GM12878 (cell line): ENCODE data around the gene NCAM1. TPM values are rescaled to one million over a fixed set of nuclear protein-coding genes. Genes with fewer than 3 reads are reported as not detected.

Experiments
- ATAC-seq: fragments of 200-7000 bp; cut with Tn5 transposase; 3 replicates; pipeline ENCODE4 v1.9.1; 2020; ENCODE audit warnings: mild to moderate bottlenecking, moderate library complexity
- BruUV-seq: library from RNA; stranded (reverse); fragments of 400-500 nt; replicated peaks from 2 replicates; lab custom pipeline; 2021; lab: Mats Ljungman, UMichigan
- CTCF ChIA-PET: fragments of 300-600 bp; sonication (Branson Sonifier 250); formaldehyde crosslinking; extraction: SDS; loops from one replicate; lab custom pipeline; 2021; ENCODE audit warnings: inconsistent platforms; lab: Yijun Ruan, JAX
- POLR2A ChIA-PET: fragments of 350-600 bp; formaldehyde crosslinking; extraction: SDS; loops from one replicate; lab custom pipeline; 2021; ENCODE audit warnings: inconsistent platforms; lab: Charles Lee
- RAD21 ChIA-PET: fragments of 300-600 bp; sonication (Branson Sonifier 250); formaldehyde crosslinking; loops from one replicate; lab custom pipeline; 2023; ENCODE audit warnings: antibody characterized with exemption; ENCODE audit not compliant: unreplicated experiment; lab: Charles Lee
- SMC1A ChIA-PET: fragments of 300-600 bp; sonication (Branson Sonifier 250); formaldehyde crosslinking; loops from one replicate; lab custom pipeline; 2023; ENCODE audit not compliant: unreplicated experiment, uncharacterized antibody; lab: Charles Lee
- DNase-seq: peaks from one replicate; pipeline ENCODE4 v3.0.0-alpha.2; 2011; ENCODE audit warnings: low read depth, low spot score
- FAIRE-seq: peaks from 3 replicates; lab custom pipeline; 2011; peaks lifted over from hg19 to GRCh38; lab: Jason Lieb, UNC
- H2AFZ ChIP-seq: 2 replicates; pipeline ENCODE4 v1.6.0; 2011; ENCODE audit warnings: low read depth, low read length, control low read depth; ENCODE audit not compliant: control insufficient read depth
- H3K27ac ChIP-seq: 2 replicates; pipeline ENCODE4 v1.5.1; 2011; ENCODE audit warnings: control low read depth; ENCODE audit not compliant: control insufficient read depth, insufficient read depth
- H3K27me3 ChIP-seq, 2 experiments: replicated peaks in 1 of 2; 2 replicates each; pipeline versions ENCODE4 v1.6.0 to v1.6.1; 2011; ENCODE audit warnings: low read length in 1 of 2; ENCODE audit not compliant: control insufficient read depth in 2 of 2, insufficient read depth in 2 of 2
- H3K36me3 ChIP-seq, 2 experiments: 2 replicates each; pipeline ENCODE4 v1.5.1; 2011; ENCODE audit warnings: low read length in 1 of 2; ENCODE audit not compliant: control insufficient read depth in 2 of 2, insufficient read depth in 2 of 2
- H3K4me1 ChIP-seq: 2 replicates; pipeline ENCODE4 v1.6.1; 2011; ENCODE audit warnings: mild to moderate bottlenecking, low read length, moderate library complexity, mixed read lengths; ENCODE audit not compliant: control insufficient read depth, insufficient read depth
- H3K4me2 ChIP-seq: 2 replicates; pipeline ENCODE4 v1.6.0; 2011; ENCODE audit warnings: control low read depth; ENCODE audit not compliant: control insufficient read depth, insufficient read depth
- H3K4me3 ChIP-seq: fragments of 200-600 bp; sonication (generic); 2 replicates; pipeline ENCODE4 v1.5.1; 2016
- H3K79me2 ChIP-seq: 2 replicates; pipeline ENCODE4 v1.6.0; 2011; ENCODE audit warnings: low read length; ENCODE audit not compliant: control insufficient read depth, insufficient read depth
- H3K9ac ChIP-seq: 2 replicates; pipeline ENCODE4 v1.8.0; 2011; ENCODE audit warnings: low read length, control low read depth, mixed read lengths; ENCODE audit not compliant: control insufficient read depth, insufficient read depth
- H3K9me3 ChIP-seq: replicated peaks from 3 replicates; pipeline ENCODE4 v1.5.1; 2011; ENCODE audit warnings: mild to moderate bottlenecking, low read length; ENCODE audit not compliant: control insufficient read depth, insufficient read depth
- H4K20me1 ChIP-seq: 2 replicates; pipeline ENCODE4 v1.6.0; 2011; ENCODE audit not compliant: control insufficient read depth, insufficient read depth
- POLR2AphosphoS5 ChIP-seq: IDR thresholded peaks from 2 replicates; pipeline ENCODE4 v1.6.1; 2011; ENCODE audit warnings: mild to moderate bottlenecking, low read length, inconsistent platforms
- PRDM15 ChIP-seq: fragments of 450-650 bp; formaldehyde crosslinking; IDR thresholded peaks from 2 replicates; pipeline ENCODE4 v1.4.0; 2020; ENCODE audit warnings: mild to moderate bottlenecking, moderate library complexity
- STAT1 ChIP-seq: fragments of 450-650 bp; conservative IDR thresholded peaks from 2 replicates; pipeline ENCODE4 v1.6.1; 2014; ENCODE audit warnings: antibody characterized with exemption, mild to moderate bottlenecking
- TAF1 ChIP-seq: IDR thresholded peaks from 2 replicates; pipeline ENCODE4 v1.6.1; 2011; ENCODE audit warnings: mild to moderate bottlenecking, low read depth, low read length, borderline replicate concordance
- WGBS: methylation state at CpG from one replicate; pipeline ENCODE4 v1.1.6; 2016; ENCODE audit warnings: low lambda C conversion rate; ENCODE audit not compliant: insufficient replicate concordance, insufficient coverage; ENCODE audit errors: missing lambda C conversion rate; 5-methylcytosine and 5-hydroxymethylcytosine counted together
- in situ Hi-C: fragments of 300-500 bp; cut with MboI; formaldehyde crosslinking; loops from 9 replicates; pipeline ENCODE4 v1.14.3; 2018; ENCODE audit warnings: mixed read lengths
- intact Hi-C: fragments of 100-400 bp; cut with micrococcal nuclease; formaldehyde crosslinking; loops from one replicate; pipeline ENCODE4 v1.14.2; 2022; ENCODE audit not compliant: unreplicated experiment
- polyA plus RNA-seq, 11 experiments: library from polyadenylated mRNA; depleted of rRNA in 4 of 11; unstranded in 6 of 11; stranded (reverse) in 5 of 11; fragments of >200 nt; fragmentation: Nextera tagmentation in 4 of 11; fragmentation: Illumina TruSeq in 1 of 11; extraction: Ambion mirVana in 4 of 11; extraction: Trizol in 1 of 11; gene quantifications; 1 replicate in 1 of 11; 2 replicates in 10 of 11; pipeline versions ENCODE4 v1.2.1 to v1.2.3, GENCODE V29; 2011 to 2016; ENCODE audit warnings: inconsistent platforms in 2 of 11, missing spikeins in 2 of 11, low read depth in 1 of 11
- total RNA-seq, 4 experiments: library from RNA; depleted of rRNA in 3 of 4; stranded (reverse); fragments of >200 nt in 3 of 4; fragmentation: Illumina TruSeq in 1 of 4; extraction: Trizol in 1 of 4; gene quantifications; 2 replicates each; pipeline versions ENCODE4 v1.2.1 to v1.2.3, GENCODE V29; 2013 to 2021

NCAM1 gene
- total and polyA plus RNA-seq, 10 of the 15 experiments (the other 5 are each of a cell fraction or from before 2014, with no cell fraction given): 0.10 to 0.23 (median 0.11) TPM; not detected in 7

GRCh38 chr11:113315811-113316210 is 354.6 kb downstream of the NCAM1 start:
- 77% methylated on average over 6 of the region's 6 CpGs for WGBS
- H3K4me3 ChIP-seq: peak overlapping the region; percentile 83; the same call in 1 of the 2 replicates
- no peak overlapping the region for H3K27ac ChIP-seq

More at GRCh38 chr11:113315811-113316210, 354.6 kb downstream of the NCAM1 start:
- Histone ChIP-seq H2AFZ (no peak overlapping the region), H3K4me2 (peak overlapping the region; percentile 84; the same call in 1 of the 2 replicates), H3K79me2 (peaks cover 2% of the 10 kb centered on the region), H3K9ac (no peak overlapping the region; the same call in 1 of the 2 replicates), H4K20me1 (no peaks in the 10 kb centered on the region), H3K9me3 (no peaks in the 10 kb centered on the region), H3K36me3 (no peaks in the 10 kb centered on the region), H3K27me3 (no peaks in the 10 kb centered on the region), H3K4me1 (peaks cover 10% of the 10 kb centered on the region)
- DNase-seq: no peak
- CTCF ChIA-PET: interaction anchor here (0.8 to 1.6 kb wide), 4 partner anchors 10 to 216 kb away, joined by 3 to 4 read pairs (median 3); no protein-coding TSS in a partner anchor
- POLR2A ChIA-PET: no interaction called here
- in situ Hi-C loops: loop anchor here (10.0 kb wide), 1 partner anchor 459 kb away; the partner anchor contains the start of genes CLDN25 and ZW10
- RAD21 ChIA-PET: no interaction called here
- TF ChIP-seq PRDM15 (CRISPR knock-in tag): no peak
- no peak for TF ChIP-seq TAF1
- TF ChIP-seq POLR2AphosphoS5: no peak
- TF ChIP-seq STAT1: no peak
- no TSS peak for BruUV-seq
- ATAC-seq: no peak
- FAIRE-seq: no peak
- SMC1A ChIA-PET: interaction anchor here (1.3 to 2.2 kb wide), 3 partner anchors 10 to 27 kb away, joined by 4 to 7 read pairs (median 5); no protein-coding TSS in a partner anchor
- intact Hi-C loops: no loop called here
